Measurements from ENCODE around the gene HS3ST5. TPM values are rescaled to one million over a fixed set of nuclear protein-coding genes. Genes with fewer than 3 reads are reported as not detected.

The HS3ST5 gene
- total RNA-seq, 4 donors from 2014 or later, result 0.48 TPM; not detected in 3

DNA sequence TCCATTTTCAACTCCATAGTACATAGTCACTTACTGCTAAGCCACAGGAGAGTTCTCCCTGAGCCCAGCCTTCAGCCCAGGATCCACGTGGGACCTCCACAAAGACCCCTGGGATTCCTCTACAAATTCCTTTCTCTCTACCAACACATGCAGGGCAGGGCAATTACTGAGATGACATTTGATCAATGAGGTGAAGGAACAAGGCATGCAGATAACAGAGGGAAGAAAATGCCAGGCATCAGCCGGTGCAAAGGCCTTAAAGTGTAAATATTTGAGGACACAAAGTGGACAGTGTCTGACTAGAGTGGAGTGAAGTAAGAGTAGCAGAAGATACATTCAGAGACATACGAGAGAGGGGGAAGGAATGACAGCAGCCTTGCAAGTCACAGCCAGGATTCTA is 70.2 kb downstream of the HS3ST5 start:
- intact Hi-C loops (cut with DNase I; ENCODE audit: low total_unique reads), result no loop called here
- no peaks in the 10 kb centered on the region for H3K9me3 ChIP-seq
- H3K36me3 ChIP-seq, result no peaks in the 10 kb centered on the region
- H3K27me3 ChIP-seq, result no peaks in the 10 kb centered on the region
- TF ChIP-seq, protein P1, sequence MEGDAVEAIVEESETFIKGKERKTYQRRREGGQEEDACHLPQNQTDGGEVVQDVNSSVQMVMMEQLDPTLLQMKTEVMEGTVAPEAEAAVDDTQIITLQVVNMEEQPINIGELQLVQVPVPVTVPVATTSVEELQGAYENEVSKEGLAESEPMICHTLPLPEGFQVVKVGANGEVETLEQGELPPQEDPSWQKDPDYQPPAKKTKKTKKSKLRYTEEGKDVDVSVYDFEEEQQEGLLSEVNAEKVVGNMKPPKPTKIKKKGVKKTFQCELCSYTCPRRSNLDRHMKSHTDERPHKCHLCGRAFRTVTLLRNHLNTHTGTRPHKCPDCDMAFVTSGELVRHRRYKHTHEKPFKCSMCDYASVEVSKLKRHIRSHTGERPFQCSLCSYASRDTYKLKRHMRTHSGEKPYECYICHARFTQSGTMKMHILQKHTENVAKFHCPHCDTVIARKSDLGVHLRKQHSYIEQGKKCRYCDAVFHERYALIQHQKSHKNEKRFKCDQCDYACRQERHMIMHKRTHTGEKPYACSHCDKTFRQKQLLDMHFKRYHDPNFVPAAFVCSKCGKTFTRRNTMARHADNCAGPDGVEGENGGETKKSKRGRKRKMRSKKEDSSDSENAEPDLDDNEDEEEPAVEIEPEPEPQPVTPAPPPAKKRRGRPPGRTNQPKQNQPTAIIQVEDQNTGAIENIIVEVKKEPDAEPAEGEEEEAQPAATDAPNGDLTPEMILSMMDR (IDR thresholded peaks at IDR 0.05), result no peak
- no peak for TF ChIP-seq POLR2A (IDR thresholded peaks at IDR 0.05)
- H3K4me3 ChIP-seq, result no peak overlapping the region
- DNase-seq, result no peak
- no peaks in the 10 kb centered on the region for H3K4me1 ChIP-seq
- no peak overlapping the region for H3K27ac ChIP-seq

DNA sequence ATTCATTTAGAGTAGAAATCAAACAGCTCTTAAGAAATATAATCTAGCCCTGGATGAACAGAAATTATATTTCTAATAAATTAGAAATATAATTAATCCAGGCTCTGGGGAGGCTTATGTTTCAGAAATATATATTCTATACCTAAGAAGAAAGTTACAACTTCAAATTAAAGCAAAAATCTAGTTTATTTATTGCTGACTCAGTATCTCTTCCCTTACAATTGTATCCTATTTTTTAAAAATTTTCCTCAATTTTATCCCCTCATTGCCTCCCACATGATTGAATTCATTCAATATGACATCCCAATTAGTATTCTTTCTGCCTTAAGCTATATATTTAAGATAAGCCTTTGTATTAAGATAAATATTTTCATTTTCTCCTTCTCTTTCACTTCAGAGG is 71.4 kb downstream of the HS3ST5 start:
- intact Hi-C loops (cut with DNase I; ENCODE audit: low total_unique reads), result no loop called here
- TF ChIP-seq, protein P1 (IDR thresholded peaks at IDR 0.05), result no peak
- no peak for TF ChIP-seq POLR2A (IDR thresholded peaks at IDR 0.05)
- Histone ChIP-seq H3K36me3 (no peaks in the 10 kb centered on the region), H3K9me3 (no peaks in the 10 kb centered on the region), H3K4me3 (no peak overlapping the region), H3K27ac (no peak overlapping the region), H3K27me3 (no peaks in the 10 kb centered on the region), H3K4me1 (no peaks in the 10 kb centered on the region)
- no peak for DNase-seq

DNA sequence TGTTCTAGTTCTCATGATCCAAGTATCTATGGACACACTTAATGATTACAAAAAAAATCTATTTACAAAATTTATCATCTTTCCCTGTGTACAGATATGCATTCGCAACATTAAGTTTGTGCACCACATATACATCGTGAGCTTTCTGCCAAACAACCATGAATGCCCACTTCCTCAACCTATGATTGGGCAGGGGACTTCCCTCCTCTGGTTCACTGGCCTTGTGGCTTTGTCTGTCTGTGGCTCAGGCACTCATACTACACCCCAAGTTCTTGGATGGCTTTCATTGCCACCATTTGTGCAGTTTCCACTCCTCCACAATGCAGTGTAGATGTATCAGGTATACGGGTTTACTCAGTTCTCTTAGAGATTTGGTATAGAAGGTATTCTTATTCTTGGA is 74.9 kb downstream of the HS3ST5 start:
- no peaks in the 10 kb centered on the region for H3K27me3 ChIP-seq
- H3K36me3 ChIP-seq, result no peaks in the 10 kb centered on the region
- intact Hi-C loops (cut with DNase I; ENCODE audit: low total_unique reads), result no loop called here
- DNase-seq, result no peak
- no peak overlapping the region for H3K27ac ChIP-seq
- no peaks in the 10 kb centered on the region for H3K9me3 ChIP-seq
- H3K4me1 ChIP-seq, result no peaks in the 10 kb centered on the region
- TF ChIP-seq POLR2A (IDR thresholded peaks at IDR 0.05), result no peak
- TF ChIP-seq, protein P1 (IDR thresholded peaks at IDR 0.05), result no peak
- H3K4me3 ChIP-seq, result no peak overlapping the region

DNA sequence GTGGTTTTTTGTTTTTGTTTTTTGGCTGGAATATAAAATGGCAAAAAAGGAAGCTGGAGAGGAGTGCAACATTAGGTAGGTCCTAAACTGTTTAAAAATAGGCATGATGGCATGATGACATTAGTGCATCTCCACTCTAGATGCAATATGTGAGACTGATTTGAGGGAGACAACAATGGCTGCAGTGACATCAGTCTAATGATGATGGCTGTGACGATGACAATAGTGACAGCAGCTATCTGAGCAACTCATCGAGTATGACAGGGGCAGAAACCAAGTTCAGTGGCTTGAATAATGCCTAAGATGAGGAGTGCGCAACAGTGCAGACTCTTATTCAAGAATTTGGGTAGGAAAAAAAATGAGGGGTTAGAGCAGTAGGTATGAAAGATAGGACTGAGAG is 82.0 kb downstream of the HS3ST5 start:
- Histone ChIP-seq H3K4me1 (no peaks in the 10 kb centered on the region), H3K27me3 (no peaks in the 10 kb centered on the region), H3K9me3 (no peaks in the 10 kb centered on the region), H3K27ac (no peak overlapping the region), H3K4me3 (no peak overlapping the region), H3K36me3 (no peaks in the 10 kb centered on the region)
- no peak for DNase-seq
- intact Hi-C loops (cut with DNase I; ENCODE audit: low total_unique reads), result no loop called here
- TF ChIP-seq, protein P1 (IDR thresholded peaks at IDR 0.05), result no peak
- TF ChIP-seq POLR2A (IDR thresholded peaks at IDR 0.05), result no peak

DNA sequence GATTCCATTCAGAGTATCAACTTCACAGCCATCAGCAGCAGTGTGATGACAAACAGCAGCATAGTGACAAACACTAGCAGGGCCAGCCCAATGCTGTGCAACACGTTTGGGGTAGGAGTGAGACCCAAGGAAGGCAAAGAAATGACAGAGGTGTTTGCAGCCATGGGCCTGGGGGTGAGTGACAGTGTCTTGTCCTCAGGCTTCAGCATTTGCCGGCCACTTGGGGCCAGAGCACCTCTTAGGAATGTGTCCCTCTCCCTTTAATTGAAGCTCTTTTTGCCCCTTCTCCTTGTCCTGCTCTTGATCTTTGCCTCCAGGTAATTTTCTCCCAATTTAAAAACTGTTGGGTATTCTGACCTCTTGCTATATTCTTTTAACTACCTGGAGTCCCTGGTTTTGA is 84.4 kb downstream of the HS3ST5 start:
- Histone ChIP-seq H3K27ac (no peak overlapping the region), H3K4me3 (no peak overlapping the region), H3K36me3 (no peaks in the 10 kb centered on the region), H3K4me1 (no peaks in the 10 kb centered on the region), H3K27me3 (no peaks in the 10 kb centered on the region), H3K9me3 (no peaks in the 10 kb centered on the region)
- DNase-seq, result no peak
- intact Hi-C loops (cut with DNase I; ENCODE audit: low total_unique reads), result no loop called here
- no peak for TF ChIP-seq POLR2A (IDR thresholded peaks at IDR 0.05)
- TF ChIP-seq, protein P1 (IDR thresholded peaks at IDR 0.05), result no peak
